ENCODE data around the gene NET1. TPM values are rescaled to one million over a fixed set of nuclear protein-coding genes. Genes with fewer than 3 reads are reported as not detected.

The NET1 gene
- total RNA-seq, 1 donor from 2014 or later, result 47.5 TPM

- H3K4me1 Mint-ChIP-seq (ENCODE audit: low read depth), result no peaks in the 10 kb centered on the region
- H3K27me3 Mint-ChIP-seq (ENCODE audit: low read depth), result peaks cover 27% of the 10 kb centered on the region
- no peak for DNase-seq (ENCODE audit: low spot score)
- TF ChIP-seq, protein P1, sequence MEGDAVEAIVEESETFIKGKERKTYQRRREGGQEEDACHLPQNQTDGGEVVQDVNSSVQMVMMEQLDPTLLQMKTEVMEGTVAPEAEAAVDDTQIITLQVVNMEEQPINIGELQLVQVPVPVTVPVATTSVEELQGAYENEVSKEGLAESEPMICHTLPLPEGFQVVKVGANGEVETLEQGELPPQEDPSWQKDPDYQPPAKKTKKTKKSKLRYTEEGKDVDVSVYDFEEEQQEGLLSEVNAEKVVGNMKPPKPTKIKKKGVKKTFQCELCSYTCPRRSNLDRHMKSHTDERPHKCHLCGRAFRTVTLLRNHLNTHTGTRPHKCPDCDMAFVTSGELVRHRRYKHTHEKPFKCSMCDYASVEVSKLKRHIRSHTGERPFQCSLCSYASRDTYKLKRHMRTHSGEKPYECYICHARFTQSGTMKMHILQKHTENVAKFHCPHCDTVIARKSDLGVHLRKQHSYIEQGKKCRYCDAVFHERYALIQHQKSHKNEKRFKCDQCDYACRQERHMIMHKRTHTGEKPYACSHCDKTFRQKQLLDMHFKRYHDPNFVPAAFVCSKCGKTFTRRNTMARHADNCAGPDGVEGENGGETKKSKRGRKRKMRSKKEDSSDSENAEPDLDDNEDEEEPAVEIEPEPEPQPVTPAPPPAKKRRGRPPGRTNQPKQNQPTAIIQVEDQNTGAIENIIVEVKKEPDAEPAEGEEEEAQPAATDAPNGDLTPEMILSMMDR (IDR thresholded peaks at IDR 0.05), result no peak
- no peaks in the 10 kb centered on the region for H3K36me3 Mint-ChIP-seq (ENCODE audit: low read depth)
- H3K4me3 Mint-ChIP-seq (ENCODE audit: unreplicated experiment), result no peak within 1 kb of the TSS
- no peaks in the 10 kb centered on the region for H3K9me3 Mint-ChIP-seq (ENCODE audit: low read depth)
- no peak within 1 kb of the TSS for H3K27ac Mint-ChIP-seq (ENCODE audit: unreplicated experiment)
These were observed 87.3 kb downstream of the NET1 start, which contains the start of gene CALML5 for GRCh38 chr10:5499493-5500140. CALML5 (minus strand) TSS chr10:5499570; CDS start chr10:5499438, 132 bp downstream.

GRCh38 chr10:5500162-5500670 is 87.9 kb downstream of the NET1 start:
- H3K27ac Mint-ChIP-seq (ENCODE audit: unreplicated experiment), result no peak overlapping the region
- peaks cover 27% of the 10 kb centered on the region for H3K27me3 Mint-ChIP-seq (ENCODE audit: low read depth)
- no peaks in the 10 kb centered on the region for H3K4me1 Mint-ChIP-seq (ENCODE audit: low read depth)
- H3K36me3 Mint-ChIP-seq (ENCODE audit: low read depth), result no peaks in the 10 kb centered on the region
- TF ChIP-seq, protein P1 (IDR thresholded peaks at IDR 0.05), result no peak
- no peaks in the 10 kb centered on the region for H3K9me3 Mint-ChIP-seq (ENCODE audit: low read depth)
- no peak overlapping the region for H3K4me3 Mint-ChIP-seq (ENCODE audit: unreplicated experiment)
- DNase-seq (ENCODE audit: low spot score), result no peak

GRCh38 chr10:5500910-5501309 is 88.6 kb downstream of the NET1 start:
- TF ChIP-seq, protein P1 (IDR thresholded peaks at IDR 0.05), result no peak
- peaks cover 27% of the 10 kb centered on the region for H3K27me3 Mint-ChIP-seq (ENCODE audit: low read depth)
- no peaks in the 10 kb centered on the region for H3K9me3 Mint-ChIP-seq (ENCODE audit: low read depth)
- no peak overlapping the region for H3K27ac Mint-ChIP-seq (ENCODE audit: unreplicated experiment)
- no peaks in the 10 kb centered on the region for H3K36me3 Mint-ChIP-seq (ENCODE audit: low read depth)
- H3K4me3 Mint-ChIP-seq (ENCODE audit: unreplicated experiment), result no peak overlapping the region
- H3K4me1 Mint-ChIP-seq (ENCODE audit: low read depth), result no peaks in the 10 kb centered on the region
- peak; percentile 72 for DNase-seq (ENCODE audit: low spot score)

DNA sequence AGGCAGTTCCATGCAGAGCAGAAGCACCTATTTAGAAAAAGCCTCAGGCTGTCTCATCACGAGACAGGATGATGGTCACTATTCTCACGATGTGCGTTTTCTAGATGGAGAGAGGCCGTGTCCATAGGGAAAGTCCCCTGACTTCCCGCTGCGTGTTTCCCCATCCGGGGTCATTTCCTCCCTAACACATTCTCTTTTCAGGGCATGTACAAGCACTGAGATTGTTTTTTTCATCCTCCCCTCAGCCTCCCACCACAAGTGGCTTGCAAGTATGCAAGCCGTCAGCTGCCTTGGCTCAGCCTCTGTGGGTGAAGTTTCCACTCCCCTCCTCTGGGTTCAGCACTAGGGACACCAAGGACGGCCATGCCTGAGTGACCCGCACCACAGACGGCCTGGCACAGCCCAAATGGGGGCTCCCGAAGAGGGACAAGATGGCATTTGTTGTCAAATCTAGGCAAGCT is 89.7 kb downstream of the NET1 start:
- H3K4me3 Mint-ChIP-seq (ENCODE audit: unreplicated experiment), result no peak overlapping the region
- no peaks in the 10 kb centered on the region for H3K36me3 Mint-ChIP-seq (ENCODE audit: low read depth)
- H3K27me3 Mint-ChIP-seq (ENCODE audit: low read depth), result peaks cover 27% of the 10 kb centered on the region
- TF ChIP-seq, protein P1 (IDR thresholded peaks at IDR 0.05), result no peak
- H3K27ac Mint-ChIP-seq (ENCODE audit: unreplicated experiment), result no peak overlapping the region
- no peaks in the 10 kb centered on the region for H3K9me3 Mint-ChIP-seq (ENCODE audit: low read depth)
- H3K4me1 Mint-ChIP-seq (ENCODE audit: low read depth), result no peaks in the 10 kb centered on the region
- no peak for DNase-seq (ENCODE audit: low spot score)

DNA sequence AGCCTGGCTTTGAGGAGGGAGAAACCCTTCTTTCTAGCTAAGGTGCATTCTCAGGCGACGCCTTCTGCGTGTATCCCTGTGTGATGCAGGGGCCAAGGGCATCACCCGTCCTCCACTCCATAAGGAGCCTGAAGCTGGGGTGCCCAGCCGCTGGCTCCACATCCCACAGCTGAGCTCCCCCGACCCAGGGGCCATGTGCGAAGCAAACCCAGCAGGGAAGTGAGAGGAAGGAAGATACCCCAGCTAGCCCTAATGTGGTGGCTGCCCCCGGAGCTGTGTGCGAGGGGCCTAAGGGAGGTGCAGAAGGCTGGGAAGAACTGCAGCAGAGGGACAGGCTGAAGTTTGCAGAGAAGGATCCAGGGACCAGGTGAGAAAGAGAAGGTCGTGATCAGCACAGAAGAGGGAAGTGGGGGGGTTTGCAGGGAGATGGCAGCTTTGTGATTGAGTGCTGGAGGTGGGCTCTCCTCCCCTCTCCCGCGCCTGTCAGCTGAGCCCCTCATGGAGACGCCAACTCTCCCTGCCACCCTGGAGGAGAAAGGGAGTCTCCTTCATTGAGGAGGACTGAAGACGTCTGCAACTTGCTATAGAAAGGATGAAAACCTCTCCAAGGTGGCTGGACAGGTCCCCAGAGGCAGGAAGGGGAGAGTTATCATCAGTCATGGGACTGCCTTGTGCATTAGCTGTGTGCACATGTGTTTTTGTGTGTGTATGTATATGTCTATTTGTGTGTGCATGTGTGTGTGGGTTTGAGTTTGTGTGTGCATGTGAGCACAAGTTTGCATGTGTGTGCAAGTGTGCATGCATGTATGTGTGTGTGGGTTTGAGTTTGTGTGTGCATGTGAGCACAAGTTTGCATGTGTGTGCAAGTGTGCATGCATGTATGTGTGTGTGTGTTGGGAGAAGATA is 90.5 kb downstream of the NET1 start:
- no peak overlapping the region for H3K4me3 Mint-ChIP-seq (ENCODE audit: unreplicated experiment)

More for the DNA sequence above, 90.5 kb downstream of the NET1 start:
- no peak for DNase-seq (ENCODE audit: low spot score)
- TF ChIP-seq, protein P1 (IDR thresholded peaks at IDR 0.05), result no peak
- Mint-ChIP-seq H3K36me3 (ENCODE audit: low read depth) (no peaks in the 10 kb centered on the region), H3K9me3 (ENCODE audit: low read depth) (no peaks in the 10 kb centered on the region), H3K27me3 (ENCODE audit: low read depth) (peaks cover 27% of the 10 kb centered on the region), H3K4me1 (ENCODE audit: low read depth) (no peaks in the 10 kb centered on the region), H3K27ac (ENCODE audit: unreplicated experiment) (no peak overlapping the region)
